M059J (cell line): Measurements from ENCODE around the gene RGSL1. TPM values are rescaled to one million over a fixed set of nuclear protein-coding genes. Genes with fewer than 3 reads are reported as not detected.

Source experiments
- DNase-seq: peaks from one replicate; pipeline ENCODE4 v3.0.0-alpha.2; 2012; ENCODE audit warnings: low read depth
- total RNA-seq: library from RNA; depleted of rRNA; stranded (reverse); fragments of >200 nt; shearing (Covaris generic); gene quantifications from 2 replicates; pipeline ENCODE4 v1.2.3, GENCODE V29; 2014

Gene RGSL1
- total RNA-seq, 1 experiment from 2014 or later = not detected

GRCh38 chr1:182549346-182549745 is 99.4 kb downstream of the RGSL1 start:
- DNase-seq = no peak

- DNase-seq = no peak
Observed at GRCh38 chr1:182549811-182550210, 99.9 kb downstream of the RGSL1 start.

- DNase-seq = no peak
Observed at GRCh38 chr1:182552527-182552926, 102.6 kb downstream of the RGSL1 start.

DNA sequence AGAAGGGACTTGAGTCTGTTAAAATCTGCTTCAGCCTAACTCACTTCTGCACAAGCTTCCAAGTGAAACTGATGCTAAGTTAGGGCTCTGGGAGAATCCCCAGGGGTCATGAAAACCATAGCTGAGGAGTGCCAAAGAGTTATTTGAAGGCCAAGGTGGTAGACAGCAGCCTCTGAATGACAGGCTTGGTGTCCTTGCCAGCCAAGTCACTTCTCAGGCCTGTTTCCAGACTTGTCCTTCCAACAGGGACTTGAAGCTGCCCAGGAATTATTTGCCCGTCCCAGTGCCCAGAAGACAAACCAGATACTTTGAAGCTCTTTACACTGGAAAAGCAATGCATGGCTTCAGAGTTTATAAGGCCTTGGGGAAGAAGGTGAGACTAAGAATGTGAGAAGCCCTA is 105.5 kb downstream of the RGSL1 start:
- no peak for DNase-seq

DNA sequence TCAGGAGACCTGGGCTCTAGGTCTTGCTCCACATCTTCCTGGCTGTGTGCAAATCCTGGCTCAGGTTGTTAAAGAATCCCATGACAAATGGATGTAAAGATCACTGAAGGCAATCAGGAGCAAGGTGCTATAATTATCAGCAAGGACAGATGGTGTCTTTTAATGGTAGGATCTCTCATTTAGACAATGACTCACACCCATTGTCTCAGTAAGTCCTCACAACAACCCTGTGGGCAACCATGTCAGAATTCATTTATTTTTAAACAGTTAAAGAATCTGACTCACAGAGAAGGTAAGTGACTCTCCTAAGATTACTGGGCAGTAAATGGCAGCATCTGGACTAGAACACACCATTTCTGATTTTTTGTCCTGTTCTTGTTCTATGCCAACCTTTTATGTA is 106.3 kb downstream of the RGSL1 start:
- DNase-seq = peak; percentile 22

- DNase-seq = no peak
Observed at GRCh38 chr1:182560392-182560984, 110.5 kb downstream of the RGSL1 start.

DNA sequence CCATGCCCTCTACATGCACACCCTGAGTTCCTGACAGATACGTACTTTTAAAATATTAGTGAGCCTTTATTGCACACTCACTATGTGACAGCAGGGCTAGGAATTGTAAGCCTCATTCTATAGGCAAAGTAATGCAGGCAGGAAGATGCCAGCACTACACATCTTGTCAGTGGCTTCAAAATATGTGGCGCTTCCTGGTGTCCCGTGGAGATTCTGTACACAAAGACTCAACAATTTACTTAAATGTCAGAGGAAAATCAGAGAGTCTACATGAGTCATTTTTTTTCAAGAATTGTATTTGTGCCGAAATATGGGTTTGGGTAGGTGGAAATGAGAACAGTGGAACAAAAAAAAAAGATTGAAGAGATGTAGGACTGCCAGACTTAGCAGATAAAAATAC is 111.5 kb downstream of the RGSL1 start:
- no peak for DNase-seq

GRCh38 chr1:182563095-182563494 is 113.1 kb downstream of the RGSL1 start:
- DNase-seq = no peak

GRCh38 chr1:182564406-182565004 is 114.6 kb downstream of the RGSL1 start:
- DNase-seq = no peak

DNA sequence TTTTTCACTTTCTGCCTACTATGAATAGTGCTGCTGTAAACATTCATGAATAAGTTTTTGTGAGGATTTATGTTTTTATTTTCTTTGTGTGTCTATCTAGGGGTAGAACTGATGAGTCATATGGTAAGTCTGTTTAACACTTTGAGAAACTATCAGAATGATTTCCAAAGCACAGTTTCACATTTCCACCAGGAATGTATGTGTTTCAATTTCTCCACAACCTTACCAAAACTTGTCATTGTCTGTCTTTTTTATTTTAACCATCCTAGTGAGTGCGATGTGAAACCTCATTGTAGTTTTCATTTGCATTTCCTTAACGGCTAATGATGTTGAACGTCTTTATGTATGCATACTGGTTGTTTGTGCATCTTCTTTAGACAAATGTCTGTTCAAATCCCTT is 115.6 kb downstream of the RGSL1 start:
- no peak for DNase-seq

DNA sequence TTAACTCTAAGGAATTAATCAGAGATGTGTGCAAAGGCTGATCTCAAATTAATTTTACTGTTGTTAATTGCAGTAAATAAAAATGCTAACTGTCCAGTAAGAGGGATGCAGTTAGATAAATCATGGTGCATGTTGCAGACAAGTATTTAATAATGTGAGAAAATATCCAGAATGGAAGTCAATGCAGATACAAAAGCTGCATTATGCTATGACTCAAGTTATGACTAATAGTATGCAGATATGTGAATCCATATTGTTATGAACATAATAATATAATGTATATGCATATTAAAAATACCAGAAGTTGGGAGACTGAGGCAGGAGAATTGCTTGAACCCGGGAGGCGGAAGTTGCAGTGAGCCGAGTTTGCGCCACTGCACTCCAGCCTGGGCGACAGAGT is 117.7 kb downstream of the RGSL1 start:
- no peak for DNase-seq

DNA sequence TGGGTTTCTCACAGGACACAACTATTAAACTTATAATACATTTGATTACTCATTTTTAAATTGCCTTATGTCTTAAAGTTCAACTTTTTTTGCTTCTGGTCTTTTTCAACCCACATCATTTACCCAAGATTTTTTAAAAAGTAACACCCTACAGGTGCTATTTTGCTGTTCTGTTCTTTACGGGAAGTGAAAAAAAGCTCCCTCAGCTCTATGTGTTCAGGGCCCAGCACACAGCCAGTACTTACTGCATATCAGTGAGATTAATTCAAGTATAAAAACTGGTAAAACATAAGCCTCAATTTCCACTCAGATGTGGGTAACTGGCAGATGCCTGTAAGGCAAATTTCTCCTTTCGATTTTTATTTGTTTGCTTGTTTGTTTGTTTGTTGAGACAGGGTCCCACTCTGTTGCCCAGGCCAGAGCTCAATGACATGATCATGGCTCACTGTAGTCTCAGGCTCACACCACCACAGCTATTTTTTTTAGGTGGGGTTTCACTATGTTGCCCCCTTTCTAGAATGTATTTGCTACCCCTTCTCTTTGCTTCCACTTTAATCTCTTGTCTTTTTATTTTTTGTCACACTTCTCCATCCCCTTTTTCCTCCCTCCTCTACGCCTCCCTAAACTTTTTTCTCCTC is 118.8 kb downstream of the RGSL1 start:
- DNase-seq = no peak

GRCh38 chr1:182569939-182570610 is 120.1 kb downstream of the RGSL1 start:
- no peak for DNase-seq

DNA sequence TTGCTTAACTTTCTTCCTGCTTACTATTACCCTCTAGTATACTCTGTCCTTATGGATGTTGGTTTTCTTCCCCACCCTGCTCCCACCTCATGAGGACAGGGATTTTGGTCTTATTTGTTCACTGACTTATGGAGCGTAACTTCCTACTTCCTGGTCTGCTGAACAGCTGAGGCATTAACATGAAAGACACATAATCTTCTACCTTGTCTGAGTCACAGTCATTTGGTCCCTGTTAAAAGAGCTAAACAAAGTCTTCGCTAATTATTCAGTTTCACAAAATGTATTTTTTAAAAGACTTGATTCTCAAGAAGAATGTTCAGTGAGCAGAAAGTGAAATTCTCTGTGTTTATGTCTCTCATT is 120.6 kb downstream of the RGSL1 start:
- no peak for DNase-seq

DNA sequence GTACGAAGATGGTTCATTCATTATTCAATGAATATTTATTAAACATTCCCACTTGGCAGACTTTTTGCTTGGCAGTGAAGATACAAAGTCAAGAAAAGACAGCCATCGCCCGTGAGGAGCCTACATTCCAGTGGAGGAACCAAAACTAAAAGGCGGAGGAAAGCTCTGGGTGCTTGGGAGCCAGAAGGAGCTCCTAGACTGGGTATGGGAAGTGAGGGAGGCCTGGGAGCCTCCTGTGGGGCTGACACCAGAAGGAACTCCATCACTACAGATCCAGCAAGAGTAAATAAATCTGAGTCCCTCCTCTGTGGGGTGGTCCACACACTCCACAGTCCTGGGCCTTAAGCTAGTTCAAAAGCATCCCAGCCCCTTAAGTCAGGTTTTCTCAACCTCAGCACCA is 124.2 kb downstream of the RGSL1 start:
- DNase-seq = no peak

GRCh38 chr1:182575540-182576149 is 125.7 kb downstream of the RGSL1 start:
- DNase-seq = peak; percentile 53

DNA sequence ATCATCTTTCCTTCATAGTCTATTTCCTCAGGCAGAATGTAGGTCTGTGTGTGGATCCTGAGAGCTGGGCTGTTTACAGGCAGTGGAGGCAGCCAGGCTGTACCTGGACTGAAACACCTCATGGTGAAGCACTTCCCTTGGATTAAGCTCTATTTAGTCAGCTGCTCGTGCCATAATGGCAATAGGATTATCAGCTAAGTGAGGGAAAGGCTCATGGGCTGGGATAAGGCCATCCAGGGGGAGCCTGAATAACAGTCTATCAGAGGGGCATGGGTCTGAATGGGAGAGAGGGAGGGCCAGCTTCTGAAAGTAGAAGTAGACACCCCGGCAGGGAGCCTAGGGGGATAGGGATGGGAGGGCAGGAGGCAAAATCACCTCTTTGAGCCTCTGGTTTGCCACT is 130.8 kb downstream of the RGSL1 start:
- DNase-seq = no peak

- no peak for DNase-seq
Observed at GRCh38 chr1:182584746-182585145, 134.8 kb downstream of the RGSL1 start.

DNA sequence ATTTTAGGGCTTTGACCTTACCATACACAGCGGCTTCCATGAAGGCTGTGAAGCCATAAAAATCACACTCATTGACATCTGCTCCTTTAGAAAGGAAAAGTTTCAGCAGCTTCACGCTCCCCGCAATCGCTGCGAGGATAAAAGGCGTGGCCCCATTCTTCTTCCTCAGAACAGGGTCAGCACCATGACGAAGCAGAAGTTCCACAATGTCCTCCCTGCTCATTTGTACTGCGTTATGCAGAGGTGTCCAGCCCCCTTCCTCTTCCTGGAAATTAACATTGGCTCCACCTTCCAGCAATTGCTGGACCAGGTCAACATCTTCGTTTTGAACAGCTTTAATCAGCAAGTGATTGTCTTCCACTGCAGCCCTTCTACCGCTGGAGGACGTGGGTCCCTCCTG is 136.4 kb downstream of the RGSL1 start:
- no peak for DNase-seq

DNA sequence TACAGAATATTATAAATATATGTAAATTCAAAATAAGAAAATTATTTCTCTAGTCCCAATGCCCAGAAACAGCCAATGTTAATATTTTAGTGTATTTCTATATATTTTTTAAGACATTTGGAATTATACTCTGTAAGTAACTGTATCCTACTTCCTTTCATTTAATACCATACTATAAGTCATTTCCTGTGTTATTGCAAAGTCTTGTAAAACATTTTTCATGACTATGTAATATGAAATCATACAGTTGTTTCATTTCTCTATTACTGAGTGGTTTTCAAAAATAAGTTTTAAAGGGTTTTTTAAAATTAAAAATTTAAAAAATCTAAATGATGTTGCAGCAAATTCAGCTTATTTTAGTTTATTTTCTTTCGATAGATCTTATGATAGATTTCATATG is 137.1 kb downstream of the RGSL1 start:
- no peak for DNase-seq

- no peak for DNase-seq
Observed at GRCh38 chr1:182587666-182588499, 137.9 kb downstream of the RGSL1 start.
